DND-41 (cell line): ENCODE results near the gene SLFNL1.

ENCODE experiments used
- ATAC-seq: fragments of 200-7000 bp; cut with Tn5 transposase; 3 replicates; pipeline ENCODE4 v1.9.1; 2021; ENCODE audit warnings: low read depth; ENCODE audit not compliant: insufficient read depth
- DNase-seq: peaks from one replicate; pipeline ENCODE4 v3.0.0-alpha.2; 2020
- H2AFZ ChIP-seq: 2 replicates; pipeline ENCODE4 v1.6.0; 2012; ENCODE audit warnings: low read depth, low read length
- H3K27ac ChIP-seq: 2 replicates; pipeline ENCODE4 v1.5.1; 2012; ENCODE audit warnings: low read length, inconsistent platforms
- H3K27me3 ChIP-seq: fragments of 200-600 bp; sonication (generic); 2 replicates; pipeline ENCODE4 v1.6.0; 2012; ENCODE audit warnings: low read length, mild to moderate bottlenecking, inconsistent platforms; ENCODE audit not compliant: insufficient read depth, poor library complexity
- H3K36me3 ChIP-seq: 2 replicates; pipeline ENCODE4 v1.5.1; 2012; ENCODE audit warnings: low read length, inconsistent platforms; ENCODE audit not compliant: insufficient read depth
- H3K4me1 ChIP-seq: 2 replicates; pipeline ENCODE4 v1.5.1; 2012; ENCODE audit warnings: mild to moderate bottlenecking, low read length; ENCODE audit not compliant: insufficient read depth
- H3K4me2 ChIP-seq: 2 replicates; pipeline ENCODE4 v1.6.0; 2012; ENCODE audit warnings: mild to moderate bottlenecking, moderate library complexity, low read length, inconsistent platforms; ENCODE audit not compliant: insufficient read depth
- H3K4me3 ChIP-seq, 2 experiments: fragments of 200-600 bp in 1 of 2; shearing (Covaris generic) in 1 of 2; 2 replicates each; pipeline ENCODE4 v1.5.1; 2012 to 2016; ENCODE audit warnings: inconsistent platforms in 2 of 2, low read length in 2 of 2, mild to moderate bottlenecking in 2 of 2, low read depth in 1 of 2, moderate library complexity in 1 of 2
- H3K79me2 ChIP-seq: 2 replicates; pipeline ENCODE4 v1.6.0; 2012; ENCODE audit warnings: low read length, inconsistent platforms; ENCODE audit not compliant: insufficient read depth
- H3K9ac ChIP-seq: 2 replicates; pipeline ENCODE4 v1.6.0; 2012; ENCODE audit warnings: low read depth, mild to moderate bottlenecking, inconsistent platforms, low read length, moderate library complexity
- H3K9me3 ChIP-seq: 2 replicates; pipeline ENCODE4 v1.5.1; 2012; ENCODE audit warnings: low read length, moderate library complexity, mild to moderate bottlenecking, inconsistent platforms; ENCODE audit not compliant: insufficient read depth, severe bottlenecking
- H4K20me1 ChIP-seq: 2 replicates; pipeline ENCODE4 v1.6.0; 2012; ENCODE audit warnings: low read length; ENCODE audit not compliant: insufficient read depth
- EZH2 ChIP-seq: IDR thresholded peaks from 3 replicates; pipeline ENCODE4 v1.6.1; 2012; ENCODE audit warnings: borderline replicate concordance, low read depth, mild to moderate bottlenecking, moderate library complexity, low read length, inconsistent platforms; ENCODE audit not compliant: severe bottlenecking
- TF ChIP-seq, protein P1 (sequence below): IDR thresholded peaks from 2 replicates; pipeline ENCODE4 v1.5.1; 2012; ENCODE audit warnings: borderline replicate concordance, low read length, moderate library complexity, mild to moderate bottlenecking; ENCODE audit not compliant: poor library complexity, severe bottlenecking; ENCODE audit errors: extremely low read depth

The SLFNL1 gene

DNA sequence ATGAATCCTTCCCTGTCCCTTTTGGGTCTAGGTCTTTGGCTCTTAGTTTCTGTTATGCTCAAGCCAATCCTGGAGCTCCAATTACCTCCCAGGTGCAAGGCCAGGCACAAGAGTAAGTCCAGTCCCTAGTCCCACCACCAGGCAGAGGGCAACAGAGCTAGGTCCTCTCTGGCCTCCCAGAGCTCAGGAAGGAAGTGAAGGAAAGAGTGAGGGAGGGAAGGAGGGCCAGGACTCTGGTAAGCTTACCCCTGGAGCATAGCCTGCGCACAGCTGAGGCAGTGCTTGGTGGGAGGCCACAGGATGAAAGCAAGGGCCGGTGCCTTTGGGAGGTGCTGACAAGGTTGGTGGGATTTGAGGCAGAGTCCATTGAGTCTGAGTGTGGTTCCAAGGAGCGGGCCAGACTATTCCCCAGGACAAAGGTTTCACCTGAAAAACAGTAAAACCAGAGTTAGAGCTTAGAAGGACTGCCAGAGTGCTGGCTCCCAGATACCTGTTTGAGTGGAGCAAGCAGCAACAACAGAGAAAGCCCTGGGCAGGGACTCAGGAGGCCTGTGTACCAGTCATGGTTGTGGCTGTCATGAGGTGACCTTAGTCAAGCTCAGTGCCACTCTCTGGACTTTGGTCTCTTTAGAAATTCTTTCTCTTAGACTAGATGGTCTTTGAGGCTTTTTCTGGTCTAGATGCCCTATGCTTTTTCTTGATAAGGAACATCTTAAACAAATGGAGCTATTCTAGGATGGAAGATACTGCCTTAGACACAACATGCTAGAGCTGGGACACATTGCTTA, 15.8 kb upstream of the SLFNL1 start:
- H3K27me3 ChIP-seq = no peaks in the 10 kb centered on the region
- peaks cover 70% of the 10 kb centered on the region for H3K36me3 ChIP-seq
- no peak overlapping the region for H3K4me3 ChIP-seq
- no peak overlapping the region for H3K9ac ChIP-seq
- H3K27ac ChIP-seq = no peak overlapping the region
- H3K4me2 ChIP-seq = no peak overlapping the region
- no peaks in the 10 kb centered on the region for H3K79me2 ChIP-seq
- H3K9me3 ChIP-seq = no peaks in the 10 kb centered on the region
- TF ChIP-seq EZH2 = no peak
- TF ChIP-seq, protein P1, sequence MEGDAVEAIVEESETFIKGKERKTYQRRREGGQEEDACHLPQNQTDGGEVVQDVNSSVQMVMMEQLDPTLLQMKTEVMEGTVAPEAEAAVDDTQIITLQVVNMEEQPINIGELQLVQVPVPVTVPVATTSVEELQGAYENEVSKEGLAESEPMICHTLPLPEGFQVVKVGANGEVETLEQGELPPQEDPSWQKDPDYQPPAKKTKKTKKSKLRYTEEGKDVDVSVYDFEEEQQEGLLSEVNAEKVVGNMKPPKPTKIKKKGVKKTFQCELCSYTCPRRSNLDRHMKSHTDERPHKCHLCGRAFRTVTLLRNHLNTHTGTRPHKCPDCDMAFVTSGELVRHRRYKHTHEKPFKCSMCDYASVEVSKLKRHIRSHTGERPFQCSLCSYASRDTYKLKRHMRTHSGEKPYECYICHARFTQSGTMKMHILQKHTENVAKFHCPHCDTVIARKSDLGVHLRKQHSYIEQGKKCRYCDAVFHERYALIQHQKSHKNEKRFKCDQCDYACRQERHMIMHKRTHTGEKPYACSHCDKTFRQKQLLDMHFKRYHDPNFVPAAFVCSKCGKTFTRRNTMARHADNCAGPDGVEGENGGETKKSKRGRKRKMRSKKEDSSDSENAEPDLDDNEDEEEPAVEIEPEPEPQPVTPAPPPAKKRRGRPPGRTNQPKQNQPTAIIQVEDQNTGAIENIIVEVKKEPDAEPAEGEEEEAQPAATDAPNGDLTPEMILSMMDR = no peak
- no peak for ATAC-seq
- DNase-seq = no peak
- no peaks in the 10 kb centered on the region for H3K4me1 ChIP-seq
- H4K20me1 ChIP-seq = no peaks in the 10 kb centered on the region
- H2AFZ ChIP-seq = no peak overlapping the region

DNA sequence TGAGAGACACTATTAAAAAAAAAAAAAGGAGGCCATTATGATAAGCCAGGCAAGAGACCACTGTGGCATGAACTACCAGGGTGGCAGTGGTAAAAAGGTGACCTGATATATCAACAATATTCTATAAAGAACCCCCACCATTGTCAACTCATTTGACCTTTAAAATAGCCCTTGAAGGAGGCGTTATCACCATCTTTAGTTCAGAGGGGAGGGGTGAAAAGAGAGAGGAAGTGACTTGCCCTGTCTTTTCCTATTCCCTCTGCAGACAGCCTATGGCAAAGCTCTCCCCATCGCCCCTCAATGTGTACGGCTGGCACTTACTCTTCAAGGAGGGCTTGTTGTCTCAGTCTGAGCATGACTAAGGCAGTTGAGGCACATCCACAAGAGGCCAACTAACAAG, 11.7 kb upstream of the SLFNL1 start:
- Histone ChIP-seq H3K4me2 (no peak overlapping the region), H2AFZ (no peak overlapping the region), H3K9me3 (no peaks in the 10 kb centered on the region), H3K27me3 (no peaks in the 10 kb centered on the region), H3K9ac (no peak overlapping the region), H3K4me1 (no peaks in the 10 kb centered on the region), H3K79me2 (no peaks in the 10 kb centered on the region), H4K20me1 (no peaks in the 10 kb centered on the region), H3K4me3 (no peak overlapping the region), H3K36me3 (peaks cover 70% of the 10 kb centered on the region), H3K27ac (no peak overlapping the region)
- DNase-seq (no peak), ATAC-seq (no peak)
- no peak for TF ChIP-seq EZH2
- TF ChIP-seq, protein P1 = no peak

DNA sequence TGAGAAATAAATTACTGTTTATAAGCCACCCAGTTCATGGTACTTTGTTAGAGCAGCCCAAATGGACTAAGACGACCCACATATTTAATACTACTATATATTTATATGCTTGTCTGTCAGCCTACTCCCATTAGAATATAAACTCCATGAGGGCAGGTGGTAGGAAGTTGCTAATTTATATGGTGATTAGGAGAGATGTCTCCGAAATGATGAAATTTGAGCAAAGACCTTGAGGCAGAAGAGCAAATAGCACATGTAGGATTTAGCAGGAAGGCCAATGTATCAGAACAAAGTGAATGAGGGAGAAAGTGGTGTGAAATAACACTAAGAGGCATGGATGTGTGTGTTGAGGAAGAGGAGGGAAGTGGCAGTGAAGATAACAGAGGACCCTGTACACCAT, 10.6 kb upstream of the SLFNL1 start:
- Histone ChIP-seq H3K27me3 (no peaks in the 10 kb centered on the region), H4K20me1 (no peaks in the 10 kb centered on the region), H3K9ac (no peak overlapping the region), H3K9me3 (no peaks in the 10 kb centered on the region), H3K36me3 (peaks cover 74% of the 10 kb centered on the region), H3K4me1 (no peaks in the 10 kb centered on the region), H3K4me3 (no peak overlapping the region), H3K79me2 (no peaks in the 10 kb centered on the region), H3K27ac (no peak overlapping the region), H2AFZ (no peak overlapping the region), H3K4me2 (no peak overlapping the region)
- DNase-seq (no peak), ATAC-seq (no peak)
- no peak for TF ChIP-seq EZH2
- TF ChIP-seq, protein P1 = no peak
